ENCODE data around the gene PGGT1B.

DNA sequence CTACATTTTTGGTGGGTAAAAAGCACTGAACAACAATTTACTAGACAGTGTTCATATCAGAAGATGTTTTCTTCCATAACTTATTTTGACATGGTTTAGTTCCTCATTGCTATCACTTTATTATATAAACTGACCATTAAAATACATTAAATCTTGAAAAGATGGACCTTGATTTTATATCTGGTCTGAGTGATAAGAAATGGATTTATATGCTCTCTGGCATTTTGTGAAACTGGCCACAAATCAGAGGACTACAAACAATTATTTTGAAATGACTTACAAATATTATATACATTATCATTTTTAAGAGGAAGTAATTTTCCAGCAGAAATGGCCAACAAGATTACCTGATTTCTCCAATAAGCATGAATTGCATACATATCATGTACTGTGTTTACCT lies 69.4 kb downstream of the PGGT1B start:
- TF ChIP-seq, protein P1, sequence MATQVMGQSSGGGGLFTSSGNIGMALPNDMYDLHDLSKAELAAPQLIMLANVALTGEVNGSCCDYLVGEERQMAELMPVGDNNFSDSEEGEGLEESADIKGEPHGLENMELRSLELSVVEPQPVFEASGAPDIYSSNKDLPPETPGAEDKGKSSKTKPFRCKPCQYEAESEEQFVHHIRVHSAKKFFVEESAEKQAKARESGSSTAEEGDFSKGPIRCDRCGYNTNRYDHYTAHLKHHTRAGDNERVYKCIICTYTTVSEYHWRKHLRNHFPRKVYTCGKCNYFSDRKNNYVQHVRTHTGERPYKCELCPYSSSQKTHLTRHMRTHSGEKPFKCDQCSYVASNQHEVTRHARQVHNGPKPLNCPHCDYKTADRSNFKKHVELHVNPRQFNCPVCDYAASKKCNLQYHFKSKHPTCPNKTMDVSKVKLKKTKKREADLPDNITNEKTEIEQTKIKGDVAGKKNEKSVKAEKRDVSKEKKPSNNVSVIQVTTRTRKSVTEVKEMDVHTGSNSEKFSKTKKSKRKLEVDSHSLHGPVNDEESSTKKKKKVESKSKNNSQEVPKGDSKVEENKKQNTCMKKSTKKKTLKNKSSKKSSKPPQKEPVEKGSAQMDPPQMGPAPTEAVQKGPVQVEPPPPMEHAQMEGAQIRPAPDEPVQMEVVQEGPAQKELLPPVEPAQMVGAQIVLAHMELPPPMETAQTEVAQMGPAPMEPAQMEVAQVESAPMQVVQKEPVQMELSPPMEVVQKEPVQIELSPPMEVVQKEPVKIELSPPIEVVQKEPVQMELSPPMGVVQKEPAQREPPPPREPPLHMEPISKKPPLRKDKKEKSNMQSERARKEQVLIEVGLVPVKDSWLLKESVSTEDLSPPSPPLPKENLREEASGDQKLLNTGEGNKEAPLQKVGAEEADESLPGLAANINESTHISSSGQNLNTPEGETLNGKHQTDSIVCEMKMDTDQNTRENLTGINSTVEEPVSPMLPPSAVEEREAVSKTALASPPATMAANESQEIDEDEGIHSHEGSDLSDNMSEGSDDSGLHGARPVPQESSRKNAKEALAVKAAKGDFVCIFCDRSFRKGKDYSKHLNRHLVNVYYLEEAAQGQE (IDR thresholded peaks at IDR 0.05; ENCODE audit: low read depth): no peak
- TF ChIP-seq TAF1 (IDR thresholded peaks at IDR 0.05; ENCODE audit: low read depth): no peak
- TF ChIP-seq FOXM1 (IDR thresholded peaks at IDR 0.05; ENCODE audit: borderline replicate concordance, low read depth): no peak
- TF ChIP-seq, protein P2, sequence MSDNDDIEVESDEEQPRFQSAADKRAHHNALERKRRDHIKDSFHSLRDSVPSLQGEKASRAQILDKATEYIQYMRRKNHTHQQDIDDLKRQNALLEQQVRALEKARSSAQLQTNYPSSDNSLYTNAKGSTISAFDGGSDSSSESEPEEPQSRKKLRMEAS (IDR thresholded peaks at IDR 0.05): no peak
- no peak for TF ChIP-seq CEBPB (IDR thresholded peaks at IDR 0.05)
- TF ChIP-seq EGR1 (IDR thresholded peaks at IDR 0.05): no peak
- no peak for TF ChIP-seq CREB1 (IDR thresholded peaks at IDR 0.05; ENCODE audit: low read depth)
- no peak for TF ChIP-seq EP300 (IDR thresholded peaks at IDR 0.05; ENCODE audit: borderline replicate concordance)
- no peak for TF ChIP-seq YY1 (IDR thresholded peaks at IDR 0.05; ENCODE audit: low read depth)
- TF ChIP-seq, protein P3, sequence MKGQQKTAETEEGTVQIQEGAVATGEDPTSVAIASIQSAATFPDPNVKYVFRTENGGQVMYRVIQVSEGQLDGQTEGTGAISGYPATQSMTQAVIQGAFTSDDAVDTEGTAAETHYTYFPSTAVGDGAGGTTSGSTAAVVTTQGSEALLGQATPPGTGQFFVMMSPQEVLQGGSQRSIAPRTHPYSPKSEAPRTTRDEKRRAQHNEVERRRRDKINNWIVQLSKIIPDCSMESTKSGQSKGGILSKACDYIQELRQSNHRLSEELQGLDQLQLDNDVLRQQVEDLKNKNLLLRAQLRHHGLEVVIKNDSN (IDR thresholded peaks at IDR 0.05): no peak
- TF ChIP-seq TEAD4 (IDR thresholded peaks at IDR 0.05): no peak
- no peak for TF ChIP-seq RAD21 (IDR thresholded peaks at IDR 0.05; ENCODE audit: low read depth)
- TF ChIP-seq TCF12 (IDR thresholded peaks at IDR 0.05; ENCODE audit: low read depth): no peak
- TF ChIP-seq ZBTB7A (IDR thresholded peaks at IDR 0.05; ENCODE audit: low read depth): no peak

All from Ishikawa (cell line).